Measurements from ENCODE around the gene KAZALD1.

KAZALD1 gene

DNA sequence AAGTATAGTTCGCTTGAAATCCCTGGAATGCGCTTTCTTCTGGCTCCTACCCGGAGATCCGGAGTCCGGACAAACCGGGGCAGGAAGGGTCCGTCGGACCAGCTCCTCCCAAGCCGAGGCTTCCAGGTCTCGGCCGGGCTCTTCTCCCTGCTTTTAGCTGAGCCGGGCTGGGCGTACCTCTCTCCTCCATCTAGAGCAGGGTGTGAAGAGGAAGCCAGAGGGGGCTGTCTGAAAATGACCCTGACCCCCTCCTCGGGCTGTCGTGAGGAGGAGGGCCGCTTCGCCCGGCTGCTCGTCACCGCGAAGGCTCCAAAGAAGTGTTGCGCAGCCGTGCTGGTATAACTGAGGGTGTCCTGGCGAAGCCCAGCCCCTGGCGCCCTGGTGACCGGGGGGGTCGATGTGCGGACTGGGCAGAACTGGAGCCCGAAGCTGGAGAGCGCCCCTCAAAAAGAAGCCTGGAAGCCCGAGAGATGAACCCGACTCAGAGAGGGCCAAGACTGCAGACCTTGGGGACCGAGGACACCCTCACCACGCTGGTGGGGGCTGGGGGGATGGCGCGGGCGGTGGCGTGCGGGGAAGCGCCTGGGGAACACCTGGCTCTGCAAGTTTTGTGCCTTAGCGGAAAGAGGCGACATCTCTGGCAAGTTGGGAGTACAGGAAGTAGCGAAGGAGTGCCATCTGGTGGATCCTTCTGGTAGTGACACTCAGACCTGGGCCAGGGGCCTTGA, 5.7 kb downstream of the KAZALD1 start:
- peak; percentile 84 for DNase-seq (ENCODE audit: low spot score)

DNA sequence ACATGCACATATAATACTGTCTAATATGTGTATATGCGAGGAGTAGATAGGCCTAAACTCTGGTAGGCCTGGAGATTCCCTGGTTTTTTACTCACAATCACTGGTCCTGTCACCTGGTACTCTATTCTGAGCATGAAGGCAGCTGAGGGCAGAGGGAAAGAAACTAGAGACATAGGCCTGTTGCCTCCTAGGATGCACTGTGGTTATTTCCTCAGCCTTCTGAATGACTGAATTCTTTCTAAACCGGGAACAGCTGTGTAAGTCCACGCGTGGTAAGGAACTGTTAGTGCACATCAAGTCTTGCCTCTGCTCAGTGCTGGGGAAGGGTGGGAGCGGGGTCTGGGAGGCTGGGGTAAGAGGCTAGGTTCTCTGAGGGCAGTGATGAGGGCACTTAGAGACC, 7.7 kb downstream of the KAZALD1 start:
- DNase-seq (ENCODE audit: low spot score) = no peak

DNA sequence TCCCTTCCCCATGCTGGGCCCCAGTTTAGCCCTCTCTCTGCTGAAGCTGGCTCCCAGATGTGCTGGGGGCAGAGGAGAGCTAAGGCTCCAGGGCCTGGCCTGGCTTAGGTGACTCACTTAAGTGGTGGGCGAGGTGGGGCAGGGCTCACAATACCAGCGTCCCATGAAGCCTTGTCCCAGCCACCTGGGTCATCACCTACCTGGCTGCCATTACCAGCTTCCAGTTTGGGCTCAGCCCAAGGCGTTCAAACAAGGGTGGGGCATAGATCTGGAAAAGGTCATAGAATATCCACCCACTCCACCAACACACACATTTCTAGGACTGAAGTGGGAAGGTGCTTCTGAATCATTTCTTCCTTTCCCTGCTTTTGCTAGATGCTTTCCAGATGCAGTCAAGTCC, 8.3 kb downstream of the KAZALD1 start:
- no peak for DNase-seq (ENCODE audit: low spot score)

DNA sequence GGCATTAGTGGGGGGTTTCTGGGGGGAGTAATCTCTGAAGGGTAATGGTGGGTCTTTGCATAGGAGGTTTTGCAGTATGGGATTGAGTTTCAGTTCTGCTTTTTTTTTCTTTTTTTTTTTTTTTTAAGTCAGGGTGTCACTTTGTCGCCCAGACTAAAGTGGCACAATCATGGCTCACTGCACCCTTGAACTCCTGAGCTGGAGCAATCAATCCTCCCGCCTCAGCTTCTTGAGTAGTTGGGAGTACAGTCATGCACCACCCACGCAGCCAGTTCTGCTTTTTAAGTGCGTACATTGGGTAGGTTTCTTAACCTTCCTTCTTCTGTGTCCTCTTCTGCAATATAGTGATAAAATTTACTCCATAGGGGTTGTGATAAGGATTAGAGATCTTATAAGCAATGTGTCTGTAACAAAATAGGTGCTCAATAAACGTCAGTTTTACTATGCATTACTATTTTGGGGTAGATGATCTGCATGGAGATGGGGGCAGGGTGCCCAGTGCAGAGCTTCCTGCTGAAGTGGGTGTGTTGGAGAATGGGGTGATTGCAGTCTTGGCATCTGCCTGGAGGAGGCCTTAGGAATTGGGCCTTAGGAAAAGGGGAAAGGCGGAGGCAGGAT, 9.6 kb downstream of the KAZALD1 start:
- DNase-seq (ENCODE audit: low spot score) = no peak

DNA sequence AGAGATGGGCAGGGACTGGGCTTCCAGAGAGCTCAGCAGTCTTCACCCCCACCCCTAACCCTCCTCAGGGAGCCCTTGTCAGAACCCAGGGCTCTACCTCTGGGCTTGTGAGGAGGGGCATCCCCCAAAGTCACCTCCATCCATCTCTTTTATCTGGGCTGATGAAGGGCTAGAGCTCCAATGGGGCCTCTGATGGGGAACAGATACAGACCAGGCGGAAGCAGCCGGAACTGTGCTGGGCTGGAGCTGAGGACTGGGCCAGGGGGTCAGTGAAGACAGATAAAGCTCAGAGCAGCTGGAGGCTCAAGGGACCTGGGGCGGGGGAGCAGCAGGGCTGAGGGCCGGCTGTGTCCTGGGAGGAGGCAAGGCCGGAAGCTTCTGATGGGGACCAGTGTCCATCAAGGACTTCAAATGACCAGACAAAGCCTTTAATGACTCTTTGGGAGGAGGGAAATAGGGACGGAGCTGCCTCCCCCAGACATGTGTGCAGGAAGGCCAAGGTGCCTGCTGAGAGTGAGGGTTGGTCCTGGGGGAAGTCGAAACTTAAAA, 10.2 kb downstream of the KAZALD1 start:
- no peak for DNase-seq (ENCODE audit: low spot score)

DNA sequence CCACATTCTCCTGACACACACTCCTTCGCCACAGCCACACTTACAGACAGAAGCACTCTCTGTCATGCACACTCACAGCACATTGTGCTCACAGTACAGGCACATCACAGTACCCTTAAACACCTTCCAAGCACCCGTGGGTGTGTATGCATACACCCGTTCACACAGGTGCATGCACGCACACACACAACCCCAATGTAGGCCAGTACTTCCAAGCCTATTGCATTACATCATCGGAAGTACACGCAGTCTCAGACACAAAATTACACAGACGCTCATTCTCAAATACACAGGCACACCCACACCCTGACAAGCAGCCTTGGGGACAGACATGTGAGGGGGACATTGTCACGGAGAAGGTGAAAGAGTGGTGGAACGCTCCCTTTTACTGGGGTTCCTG, 11.1 kb downstream of the KAZALD1 start:
- no peak for DNase-seq (ENCODE audit: low spot score)

DNA sequence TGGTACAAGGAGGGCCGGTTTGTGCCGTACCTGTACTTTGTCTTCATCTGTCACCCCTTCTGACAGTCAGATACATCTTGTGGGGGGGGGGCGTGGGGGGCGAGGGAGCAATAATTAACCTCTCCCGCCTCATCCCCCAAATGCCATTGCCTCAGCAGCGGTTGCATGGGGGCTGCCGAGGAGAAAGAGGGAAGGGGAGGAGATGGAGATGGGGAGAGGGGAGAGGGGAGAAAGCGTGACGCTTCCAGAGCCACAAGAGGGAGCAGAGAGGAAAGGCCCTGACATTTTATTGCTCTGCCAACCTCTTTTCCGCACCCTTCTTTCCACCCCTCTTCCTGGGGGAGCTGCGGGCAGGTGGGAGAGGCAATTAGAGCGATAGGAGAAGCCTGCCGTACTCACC, 11.8 kb downstream of the KAZALD1 start:
- DNase-seq (ENCODE audit: low spot score) = no peak

DNA sequence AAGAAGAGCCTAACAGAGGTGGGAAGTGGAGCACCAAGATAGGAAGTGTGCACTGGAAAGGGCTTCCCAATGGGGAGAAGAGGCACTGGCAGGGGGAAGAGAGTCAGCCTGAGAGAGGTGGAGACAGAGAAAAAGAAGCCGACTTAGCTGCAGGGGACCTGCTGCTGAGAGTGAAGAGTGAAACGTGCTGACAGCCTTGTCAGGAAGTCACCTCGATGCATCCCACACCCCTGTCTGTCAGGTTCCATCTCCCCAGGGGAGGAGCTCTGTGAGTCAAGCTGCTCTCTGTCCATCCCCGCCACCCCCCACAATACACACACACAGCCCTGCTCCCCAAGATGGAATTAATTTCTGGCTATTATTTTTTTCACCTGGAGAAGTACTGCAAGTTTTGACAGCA, 14.0 kb downstream of the KAZALD1 start:
- no peak for DNase-seq (ENCODE audit: low spot score)

DNA sequence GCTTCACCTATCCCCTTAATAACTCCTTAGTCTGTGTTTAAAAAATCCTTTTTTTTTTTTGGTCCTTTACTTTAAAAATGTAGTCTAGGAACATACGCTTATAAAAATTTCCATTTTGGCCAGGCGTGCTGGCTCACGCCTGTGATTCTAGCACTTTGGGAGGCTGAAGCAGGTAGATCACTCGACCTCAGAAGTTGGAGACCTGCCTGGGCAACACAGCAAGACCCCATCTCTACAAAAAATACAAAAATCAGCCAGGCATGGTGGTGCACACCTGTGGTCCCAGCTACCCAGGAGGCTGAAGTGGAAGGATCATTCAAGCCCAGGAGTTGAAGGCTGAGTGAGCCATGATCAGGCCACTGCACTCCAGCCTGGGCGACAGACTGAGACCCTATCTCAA, 14.8 kb downstream of the KAZALD1 start:
- no peak for DNase-seq (ENCODE audit: low spot score)

DNA sequence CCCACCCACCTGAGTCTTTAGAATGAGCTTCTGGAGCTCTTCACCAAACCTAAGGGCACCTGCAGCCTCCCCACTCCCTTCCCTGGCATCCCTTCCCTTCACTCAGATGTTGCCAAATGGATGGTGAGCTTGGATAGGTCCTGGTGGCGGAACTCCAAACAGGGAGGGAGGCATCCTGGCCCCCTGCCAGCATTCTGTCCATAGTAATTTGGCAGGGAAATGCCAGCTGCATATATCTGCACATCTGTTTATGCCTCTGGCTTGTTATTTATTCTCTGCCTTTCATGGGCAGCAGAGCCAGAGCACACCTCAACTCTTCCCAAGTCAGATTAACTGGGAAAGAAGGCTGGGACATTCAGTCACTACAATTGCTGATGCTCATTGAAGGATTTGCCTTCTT, 18.1 kb downstream of the KAZALD1 start:
- DNase-seq (ENCODE audit: low spot score) = no peak

DNA sequence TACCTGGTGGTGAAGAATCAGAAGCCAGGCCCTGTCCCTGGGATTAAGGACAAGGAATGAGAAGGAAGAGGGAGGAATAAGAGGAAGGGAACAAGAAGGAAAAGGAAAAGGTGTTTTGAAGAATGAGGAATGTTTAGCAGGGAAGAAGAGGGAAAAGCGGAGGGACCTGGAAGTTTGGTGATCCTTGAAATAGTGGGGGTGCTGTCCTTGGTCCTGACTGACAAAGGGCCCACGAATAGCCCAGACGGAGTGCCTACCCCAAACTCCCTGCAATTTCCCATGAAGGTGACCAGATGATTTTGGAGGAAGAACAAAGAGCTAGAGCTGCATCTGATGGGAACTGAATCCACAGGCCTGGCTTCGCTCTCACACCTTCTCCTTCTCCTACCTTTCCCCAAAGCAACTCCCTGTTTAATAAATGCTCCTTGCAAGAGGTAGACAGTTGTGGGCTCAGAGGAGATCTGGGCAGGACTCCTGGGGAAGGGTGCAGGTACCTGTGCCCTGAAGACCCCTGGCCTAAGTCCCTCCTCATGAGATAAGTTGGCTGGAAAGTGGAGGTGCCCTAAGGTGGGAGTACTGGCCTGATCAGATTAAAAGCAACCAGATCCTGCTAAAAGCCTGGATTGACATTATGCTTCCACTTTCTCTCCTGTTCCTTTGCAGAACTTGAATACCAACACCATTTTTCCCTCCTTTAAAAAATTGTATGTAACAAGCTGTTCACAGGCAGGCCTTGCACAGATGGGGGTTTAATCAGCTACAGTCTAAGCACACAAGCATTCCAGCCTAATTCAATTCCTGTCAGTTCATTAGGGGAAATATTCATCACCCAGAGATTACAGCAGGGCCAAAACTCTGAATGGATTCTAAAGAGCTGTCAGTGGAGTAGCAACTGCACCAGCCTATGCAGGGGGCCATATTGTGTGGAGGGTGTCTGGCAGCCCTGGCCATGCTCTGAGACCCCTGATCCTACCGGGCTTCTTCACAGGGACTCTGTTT, 19.4 kb downstream of the KAZALD1 start:
- peak; percentile 13 for DNase-seq (ENCODE audit: low spot score)

DNA sequence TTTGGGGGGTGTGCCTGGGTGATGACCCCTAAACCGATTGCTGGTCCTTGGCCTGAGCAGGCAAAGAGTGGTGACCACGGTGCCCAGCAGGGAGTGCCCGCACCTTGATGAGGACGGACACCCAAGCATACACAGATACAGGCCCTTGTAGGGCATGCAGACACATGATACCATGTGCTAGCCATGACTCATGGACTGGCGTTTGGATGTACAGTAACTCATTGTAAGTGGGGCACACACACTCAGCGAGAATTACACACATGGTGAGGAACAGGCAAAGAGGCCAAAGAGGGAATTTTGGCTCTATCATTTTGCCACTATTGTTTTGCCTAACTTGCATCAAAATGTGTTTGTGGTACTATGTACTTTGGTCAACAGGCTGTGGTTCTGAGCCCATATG, 24.1 kb downstream of the KAZALD1 start:
- no peak for DNase-seq (ENCODE audit: low spot score)

DNA sequence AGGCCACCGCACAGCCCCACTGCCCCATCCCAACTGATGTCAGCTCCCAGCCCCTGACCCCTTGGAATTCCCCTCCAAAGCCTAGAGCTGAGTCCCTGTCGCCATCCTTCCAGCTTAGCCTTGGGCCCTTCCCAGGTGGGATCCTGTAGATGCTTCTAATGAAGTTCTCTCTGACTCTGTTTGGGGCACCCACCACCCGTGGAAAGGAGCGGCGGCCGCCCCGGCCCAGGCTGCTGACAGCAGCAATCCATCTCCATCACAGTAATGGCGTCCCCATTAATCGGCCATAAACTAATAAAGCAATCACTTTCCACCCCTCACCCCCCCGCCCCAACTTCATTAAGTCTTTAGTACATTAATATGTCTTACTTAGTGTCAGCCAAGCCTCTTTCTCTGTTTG, 25.6 kb downstream of the KAZALD1 start:
- DNase-seq (ENCODE audit: low spot score) = no peak

DNA sequence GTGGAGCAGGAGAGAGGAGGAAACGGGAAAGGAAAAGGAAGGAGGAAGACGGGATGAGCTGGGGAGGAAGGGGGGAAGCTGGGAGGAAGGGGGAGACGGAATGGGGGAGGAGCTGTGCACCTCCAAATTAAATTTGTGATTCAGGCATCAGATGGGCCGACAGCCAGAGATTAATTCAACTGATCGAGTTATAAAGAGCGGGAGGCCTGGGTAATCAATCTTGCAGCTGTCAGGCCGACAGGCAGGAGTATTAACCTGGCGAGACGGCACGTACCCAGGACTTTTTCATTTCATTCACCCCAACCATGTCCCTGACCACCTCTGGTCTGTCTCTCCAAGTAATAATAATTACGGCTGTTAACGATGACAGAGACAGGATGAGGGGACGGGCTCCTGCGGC, 26.2 kb downstream of the KAZALD1 start:
- DNase-seq (ENCODE audit: low spot score) = no peak

DNA sequence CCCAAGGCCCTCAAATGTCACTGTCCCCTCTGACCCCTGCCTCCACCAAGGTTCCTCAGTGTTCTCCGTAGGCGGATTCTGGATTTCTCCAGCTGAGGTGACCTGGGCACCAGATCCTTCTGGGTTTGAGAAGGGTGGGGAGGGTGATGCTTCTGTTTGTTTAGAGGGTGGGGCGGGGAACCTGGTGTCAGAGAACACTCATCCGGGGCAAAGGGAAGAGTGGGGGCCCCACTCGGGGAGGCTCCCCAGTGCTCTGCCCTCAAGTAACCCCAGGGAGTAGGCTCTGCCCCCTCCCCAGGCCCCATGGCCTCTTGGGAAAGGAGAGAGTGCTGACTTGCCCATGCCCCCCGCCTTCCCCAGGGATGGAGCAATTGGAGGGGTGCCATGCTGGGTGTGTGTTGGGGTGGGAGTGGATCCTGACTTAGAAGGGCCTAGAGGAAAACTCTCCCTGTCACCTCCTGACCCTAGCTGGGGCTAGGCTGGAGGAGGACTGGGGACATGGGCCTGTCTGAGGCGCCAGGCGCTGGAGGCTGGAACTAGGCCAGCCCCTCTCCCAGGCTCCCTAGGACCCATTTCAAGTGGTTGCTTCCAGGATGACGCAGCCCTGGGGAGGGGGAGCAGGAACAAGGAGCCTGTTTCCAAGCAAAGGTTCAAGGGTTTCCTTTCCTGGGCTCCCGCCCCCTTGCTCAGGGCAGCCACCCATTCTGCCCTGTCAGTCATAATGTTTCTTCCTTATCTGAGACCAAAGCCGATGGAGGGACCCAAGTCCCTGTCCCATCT, 27.9 kb downstream of the KAZALD1 start:
- DNase-seq (ENCODE audit: low spot score) = no peak

DNA sequence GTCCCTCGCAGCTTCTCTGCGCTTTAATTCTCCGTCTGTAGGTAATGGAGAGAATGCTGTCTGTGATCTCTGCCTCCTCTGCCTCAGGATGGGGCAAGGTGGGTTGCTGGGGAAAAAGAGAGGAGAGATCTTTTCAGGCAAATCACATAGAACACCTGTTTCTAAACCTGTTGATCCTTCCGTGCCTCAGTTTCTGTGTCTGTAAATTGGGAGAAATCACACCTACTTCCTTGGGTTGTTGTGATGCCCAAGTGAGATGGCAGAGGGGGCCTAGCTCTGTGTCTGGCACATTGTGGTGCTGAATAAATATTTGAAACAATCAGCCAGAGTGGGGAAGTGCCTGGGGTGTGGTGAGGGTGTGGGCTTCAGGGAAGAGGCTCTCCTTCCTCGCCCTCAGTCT, 28.8 kb downstream of the KAZALD1 start:
- DNase-seq (ENCODE audit: low spot score) = no peak

DNA sequence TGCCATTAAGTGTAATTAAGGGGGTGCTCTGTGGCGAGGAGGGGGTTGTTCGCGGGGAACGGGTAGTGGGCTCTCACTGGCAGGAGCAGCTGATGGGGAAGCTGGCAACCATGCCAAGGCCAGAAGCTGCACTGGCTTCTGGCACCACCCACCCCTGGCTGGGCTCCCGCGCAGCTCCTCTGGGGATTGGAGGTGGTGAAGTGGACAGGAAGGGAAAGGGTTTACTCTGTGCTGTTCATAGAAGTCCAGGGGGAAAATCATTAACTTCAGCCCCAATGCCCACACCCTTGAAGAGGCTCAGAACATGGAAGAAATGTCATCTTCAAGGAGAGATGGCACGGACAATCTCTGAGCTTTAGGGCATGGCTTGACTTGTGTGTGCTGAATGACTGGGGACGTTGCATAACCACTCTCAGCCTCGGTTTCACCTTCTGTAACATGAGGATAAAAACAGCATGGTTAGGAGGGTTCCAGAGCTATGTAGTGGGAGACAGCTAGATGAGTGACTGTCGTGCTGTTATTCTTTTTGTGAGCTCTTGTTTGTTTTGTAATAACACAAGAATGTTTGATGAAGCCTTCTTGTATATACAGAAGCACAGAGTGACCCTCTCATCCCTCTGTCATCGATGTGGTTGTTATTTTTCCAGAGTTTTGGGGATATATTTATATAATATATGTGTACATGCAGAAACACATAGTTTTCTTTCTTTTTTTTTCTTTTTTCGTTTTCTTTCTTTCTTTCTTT, 29.9 kb downstream of the KAZALD1 start:
- no peak for DNase-seq (ENCODE audit: low spot score)

DNA sequence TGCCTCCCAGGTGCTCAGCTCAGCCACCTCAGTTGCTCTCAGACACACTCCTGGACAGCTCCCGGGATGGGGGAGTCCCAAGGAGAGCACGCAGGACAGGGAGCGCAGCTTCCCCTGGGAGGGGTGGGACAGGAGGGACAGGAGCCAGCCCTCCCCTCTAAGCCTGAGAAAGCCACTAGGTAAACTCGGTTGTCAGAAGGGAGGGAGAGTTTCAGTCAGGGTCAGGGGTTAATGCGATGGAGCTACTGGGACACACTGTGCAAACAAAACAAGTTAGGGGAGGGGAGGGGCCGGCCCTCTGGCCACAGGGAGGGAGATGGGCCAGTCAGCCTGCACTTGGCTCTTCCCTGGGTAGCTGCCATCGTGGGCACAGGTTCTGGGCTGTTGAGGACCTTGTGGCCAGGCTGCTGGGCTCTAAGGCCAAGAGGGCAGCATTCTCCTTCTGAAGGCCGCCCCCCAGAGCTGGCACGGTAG, 31.1 kb downstream of the KAZALD1 start:
- no peak for DNase-seq (ENCODE audit: low spot score)

DNA sequence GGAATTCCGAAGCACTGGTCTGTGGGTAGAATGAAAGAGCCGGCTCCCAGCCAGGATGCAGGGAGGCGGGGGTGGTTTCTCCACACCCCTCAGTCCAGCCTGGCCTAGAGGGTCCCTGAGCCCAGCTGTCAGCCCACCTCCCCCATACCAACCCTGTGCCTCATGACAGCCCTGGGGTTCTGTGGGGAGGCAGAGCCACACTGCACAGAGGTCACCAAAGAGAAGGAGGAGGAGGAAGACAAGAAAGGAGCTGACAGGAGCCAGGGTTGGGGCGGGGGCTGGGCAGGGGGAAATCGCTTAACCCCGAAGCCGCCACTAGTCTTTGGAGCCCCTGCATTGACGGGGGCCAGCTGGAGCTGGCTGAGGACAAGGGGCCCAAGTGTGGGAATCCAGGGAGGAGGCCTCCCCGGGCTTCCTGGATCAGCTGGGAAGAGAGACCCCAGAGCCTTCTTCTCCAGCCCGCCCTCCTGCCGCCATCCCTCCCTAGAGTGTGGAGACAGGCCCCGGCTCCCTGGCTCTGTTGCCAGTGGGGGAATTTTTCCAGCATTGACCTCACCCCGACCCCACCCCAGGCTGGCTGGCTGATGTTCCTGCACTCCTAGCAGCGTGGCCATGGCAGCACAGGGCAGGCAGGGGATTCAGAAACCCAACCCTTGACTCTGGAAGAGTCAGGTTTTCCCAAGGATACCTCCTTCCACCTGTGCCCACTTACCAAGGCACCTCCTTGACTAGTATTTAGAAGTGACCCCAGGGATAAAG, 32.5 kb downstream of the KAZALD1 start:
- no peak for DNase-seq (ENCODE audit: low spot score)

DNA sequence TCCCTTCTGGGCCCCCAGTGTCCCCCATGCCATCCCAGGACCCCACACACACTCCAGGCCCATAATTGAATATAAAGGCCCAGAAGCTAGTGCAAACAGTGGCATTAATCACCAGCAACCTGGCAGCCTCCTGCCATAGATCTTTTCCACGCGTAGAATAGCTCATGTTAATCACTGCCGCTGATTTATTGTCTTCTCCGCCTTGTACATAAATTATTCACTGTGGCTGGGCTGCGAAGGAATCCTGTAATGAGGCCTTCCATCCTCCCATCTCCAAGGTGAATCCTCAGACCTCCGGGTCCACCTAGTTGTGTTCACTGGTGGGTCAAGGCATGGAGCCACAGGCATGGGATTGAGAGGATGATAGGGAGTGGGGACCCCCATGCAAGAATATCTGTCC, 33.2 kb downstream of the KAZALD1 start:
- DNase-seq (ENCODE audit: low spot score) = no peak

Data from kidney tubule cell (primary cell).